SK-N-DZ (cell line): ENCODE results near the gene PADI1. TPM values are rescaled to one million over a fixed set of nuclear protein-coding genes. Genes with fewer than 3 reads are reported as not detected.

Experiments used
- DNase-seq: peaks from one replicate; pipeline ENCODE4 v3.0.0-alpha.2; 2015; ENCODE audit warnings: low spot score
- polyA plus RNA-seq, 2 experiments: library from polyadenylated mRNA; depleted of rRNA; stranded (reverse); fragments of >200 nt; gene quantifications; 2 replicates each; pipeline ENCODE4 v1.2.3, GENCODE V29; 2014

PADI1 gene
- not detected in 2 replicates for polyA plus RNA-seq (2014; cell fraction: cytosol; rRNA removed)
- not detected in 2 replicates for polyA plus RNA-seq (2014; cell fraction: nucleus; rRNA removed)

- no peak for DNase-seq
Measured at GRCh38 chr1:17204546-17205440, at the start of gene PADI1. Gene PADI1, plus strand, starts transcription at chr1:17205128. Its CDS starts 90 bp downstream, at chr1:17205218.

DNA sequence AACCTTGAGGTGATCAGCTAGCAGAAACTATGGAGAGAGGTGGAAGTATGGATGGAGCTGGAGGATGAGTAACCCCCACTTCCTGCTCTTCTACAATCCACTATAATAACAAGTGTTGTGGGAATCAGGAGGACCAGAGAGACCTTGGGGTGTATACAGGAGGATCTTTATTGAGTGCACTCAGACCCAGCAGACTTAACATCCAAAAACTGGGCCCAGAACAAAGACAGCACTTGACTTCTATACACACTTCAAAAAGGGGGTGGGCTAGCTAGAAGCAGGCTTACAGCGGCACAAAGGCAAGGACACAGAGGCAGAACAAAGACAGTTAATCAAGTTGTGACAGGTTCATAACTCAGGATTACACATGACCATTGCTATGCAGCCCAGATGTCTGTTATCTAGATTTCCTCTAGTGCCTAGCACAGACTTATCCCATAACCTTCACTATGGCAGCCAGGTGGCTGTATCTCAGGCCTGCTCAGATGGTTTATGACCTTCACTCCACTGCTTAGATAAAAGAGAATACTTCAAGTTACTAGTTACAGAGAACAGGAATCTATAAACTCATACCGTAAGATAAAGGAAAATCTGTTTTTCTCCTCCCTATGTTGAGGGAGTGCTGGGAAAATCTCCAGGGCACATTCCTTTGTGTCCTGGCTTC lies 49.5 kb upstream of the PADI1 start:
- peak; percentile 7 for DNase-seq

GRCh38 chr1:17156108-17156507 lies 48.8 kb upstream of the PADI1 start:
- DNase-seq = no peak

GRCh38 chr1:17158961-17159360 lies 46.0 kb upstream of the PADI1 start:
- no peak for DNase-seq

DNA sequence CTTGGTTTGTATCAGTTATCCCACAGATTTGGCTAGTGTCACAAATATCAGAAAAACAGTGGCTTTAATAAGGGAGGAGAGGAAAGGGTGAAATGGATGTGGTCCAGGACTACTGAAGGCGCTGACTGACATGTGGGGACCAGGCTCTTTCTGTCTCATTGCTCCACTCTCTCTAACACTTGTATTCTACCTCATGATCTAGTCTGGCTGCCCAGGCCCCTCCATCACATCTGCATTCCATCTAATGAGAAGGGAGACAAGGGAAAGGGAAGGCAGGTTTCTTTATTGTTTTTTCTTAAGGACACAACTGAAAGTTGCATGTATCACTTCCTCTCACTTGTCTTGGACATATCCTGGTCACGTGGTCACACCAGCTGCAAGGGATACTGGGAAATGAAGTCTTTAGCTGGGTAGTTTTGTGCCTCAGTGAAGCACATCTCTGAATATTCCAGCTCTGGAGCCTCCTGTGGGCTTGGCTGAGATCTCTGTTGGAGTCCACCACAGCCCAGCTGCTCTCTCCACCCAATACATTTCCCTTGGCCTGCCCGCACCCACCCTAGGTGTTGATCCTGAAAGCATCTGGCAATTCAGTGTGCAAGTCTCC lies 43.7 kb upstream of the PADI1 start:
- no peak for DNase-seq

- no peak for DNase-seq
Measured at GRCh38 chr1:17161926-17162800, 42.8 kb upstream of the PADI1 start.

GRCh38 chr1:17162941-17163340 lies 42.0 kb upstream of the PADI1 start:
- DNase-seq = no peak

DNA sequence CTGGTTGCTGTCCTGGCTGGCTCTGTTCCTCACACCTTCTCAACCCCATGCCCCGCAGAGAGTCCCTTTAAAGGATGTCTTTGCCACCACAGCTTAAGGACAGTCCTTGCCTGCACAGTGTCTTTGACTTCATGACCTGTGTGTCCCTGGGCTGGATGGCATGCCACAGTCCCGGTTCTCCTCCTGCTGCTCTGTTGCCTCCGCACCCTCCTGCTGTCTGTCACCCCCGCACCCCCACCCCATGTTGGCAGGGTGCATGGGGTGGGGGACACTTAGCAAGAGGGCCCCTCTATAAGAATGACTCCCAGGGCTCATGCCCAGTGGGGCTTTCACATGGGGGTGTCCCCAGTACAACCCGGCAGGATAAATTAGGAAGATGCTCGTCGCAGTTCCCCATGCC lies 41.6 kb upstream of the PADI1 start:
- no peak for DNase-seq

DNA sequence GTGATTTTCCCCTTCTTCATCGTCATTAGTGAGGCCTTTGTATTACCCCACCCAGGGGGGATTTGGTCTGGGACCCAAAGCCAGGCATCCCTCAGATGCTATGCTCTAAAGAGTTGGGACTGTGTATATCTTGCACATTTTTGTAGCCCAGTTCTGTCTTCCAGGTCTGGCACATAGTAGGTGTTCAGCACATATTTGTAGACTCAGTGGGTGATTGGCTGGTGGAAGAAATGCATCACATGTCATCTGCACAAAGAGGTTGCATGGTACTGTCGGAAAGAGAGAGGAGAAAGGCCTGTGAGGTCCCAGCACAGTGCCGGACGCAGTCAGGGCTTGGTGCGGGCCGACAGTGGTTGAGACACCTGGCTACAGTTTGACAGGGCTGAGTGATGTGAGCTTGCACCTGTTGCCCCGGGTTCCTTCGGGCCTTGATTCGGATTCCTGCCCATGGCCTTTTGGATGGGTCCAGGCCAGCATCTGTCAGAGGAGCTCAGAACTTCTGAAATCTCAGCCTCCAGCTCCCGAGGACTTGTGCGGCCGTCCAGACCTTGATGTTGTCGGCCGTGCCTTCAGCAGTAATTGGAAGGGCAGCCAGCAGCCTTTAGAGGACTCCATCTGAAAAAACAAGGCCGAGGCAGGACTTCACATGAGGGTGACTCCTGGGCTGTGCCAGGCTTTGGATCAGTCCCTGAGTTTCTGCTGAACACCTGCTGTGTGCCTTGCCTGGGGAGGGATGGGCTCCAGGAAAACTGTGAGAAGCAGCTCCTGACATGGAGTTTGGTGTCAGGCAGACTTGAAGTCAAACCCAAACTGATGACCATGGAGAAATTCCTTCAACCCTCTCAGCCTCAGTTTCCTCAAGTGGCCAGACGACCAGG lies 40.9 kb upstream of the PADI1 start:
- no peak for DNase-seq

GRCh38 chr1:17165823-17166222 lies 39.1 kb upstream of the PADI1 start:
- no peak for DNase-seq

DNA sequence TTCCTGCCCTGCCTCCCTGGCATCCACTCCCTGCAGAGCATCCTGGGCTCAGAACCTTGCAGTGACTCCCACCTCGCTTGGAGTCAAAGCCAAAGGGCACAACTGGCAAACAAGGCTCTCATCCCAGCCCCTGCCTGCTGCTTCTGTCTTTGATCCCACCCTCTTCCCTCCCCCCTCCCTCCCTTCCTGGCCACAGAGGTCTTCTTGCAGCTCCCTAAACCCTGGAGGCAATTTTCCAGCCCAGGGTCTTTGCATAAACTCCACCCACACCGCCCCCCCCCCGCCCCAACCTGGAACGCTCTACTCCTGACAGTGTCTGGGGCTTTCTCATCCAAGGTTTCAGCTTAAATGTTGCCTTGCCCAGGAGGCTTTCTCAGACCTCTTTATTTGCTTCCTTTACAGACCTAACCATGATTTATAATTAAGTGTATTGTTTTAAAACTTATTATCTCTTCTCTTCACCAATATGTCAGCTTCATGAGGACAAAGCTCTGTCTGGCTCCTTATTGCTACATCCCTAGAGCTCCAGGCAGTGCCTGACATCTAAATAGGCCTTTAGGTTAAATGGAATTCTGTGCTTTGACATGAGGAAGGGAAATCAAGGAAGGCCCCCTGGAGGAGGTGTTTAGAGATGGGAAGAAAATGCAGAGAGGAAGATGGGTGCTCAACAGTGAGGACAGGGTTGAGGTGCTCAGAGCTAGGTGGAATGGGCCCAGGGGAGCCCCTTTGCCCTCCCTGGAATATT lies 37.7 kb upstream of the PADI1 start:
- DNase-seq = no peak

GRCh38 chr1:17167786-17168090 lies 37.2 kb upstream of the PADI1 start:
- DNase-seq = no peak

GRCh38 chr1:17168091-17168876 lies 36.6 kb upstream of the PADI1 start:
- no peak for DNase-seq

- no peak for DNase-seq
Measured at GRCh38 chr1:17170571-17170970, 34.4 kb upstream of the PADI1 start.

DNA sequence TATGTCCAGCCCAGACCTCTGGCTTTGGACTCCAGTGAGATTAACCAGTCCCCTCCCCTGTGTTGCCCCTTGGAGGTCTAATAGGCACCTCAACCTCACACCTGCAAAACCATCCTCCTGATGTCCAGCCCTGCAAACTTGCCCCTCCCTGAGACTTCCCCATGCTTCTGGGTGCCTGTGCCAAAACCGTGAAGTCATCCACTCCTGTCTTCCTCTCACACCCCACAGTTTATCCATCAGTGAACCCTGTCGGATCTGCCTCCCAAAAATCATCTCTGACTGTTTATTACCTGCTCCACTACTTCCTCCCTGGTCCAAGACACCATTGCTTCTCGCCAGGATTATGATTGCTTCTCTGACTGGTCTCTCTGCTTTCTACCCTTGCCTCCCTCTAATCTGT lies 31.7 kb upstream of the PADI1 start:
- no peak for DNase-seq

DNA sequence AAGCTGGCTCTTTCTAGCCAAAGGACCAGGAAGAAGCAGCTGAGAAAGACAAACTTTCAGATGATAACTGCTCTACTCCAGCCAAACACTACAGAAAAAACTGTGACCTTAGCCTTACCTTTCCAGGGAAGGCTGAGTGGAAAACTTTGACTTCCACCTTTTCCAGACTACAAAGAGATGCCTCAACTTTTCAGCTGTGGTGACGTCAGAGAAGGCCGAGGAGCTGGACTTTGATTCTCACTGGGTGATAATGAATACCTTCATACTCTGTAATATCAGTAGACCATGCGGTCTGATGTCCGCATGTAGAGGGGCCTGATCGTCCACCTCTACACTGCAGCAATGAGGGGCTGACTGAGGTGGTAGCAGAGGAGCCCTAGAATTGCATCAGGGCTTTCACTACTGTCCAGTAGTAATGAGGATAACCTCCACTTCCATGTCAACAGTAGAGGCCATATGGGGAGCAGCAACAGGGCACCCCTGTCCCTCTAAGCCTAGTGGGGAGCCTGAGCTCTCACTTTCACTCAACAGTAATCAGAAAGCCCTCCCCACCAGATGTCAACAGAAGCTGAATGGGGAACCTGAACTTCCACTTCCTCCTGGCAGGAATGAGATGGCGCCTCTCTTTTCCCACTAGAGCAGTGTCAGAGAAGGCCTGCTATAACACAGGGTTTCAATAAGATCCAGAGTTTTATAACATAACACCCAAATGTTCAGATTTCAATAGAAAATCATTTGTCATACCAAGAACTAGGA lies 28.4 kb upstream of the PADI1 start:
- no peak for DNase-seq

DNA sequence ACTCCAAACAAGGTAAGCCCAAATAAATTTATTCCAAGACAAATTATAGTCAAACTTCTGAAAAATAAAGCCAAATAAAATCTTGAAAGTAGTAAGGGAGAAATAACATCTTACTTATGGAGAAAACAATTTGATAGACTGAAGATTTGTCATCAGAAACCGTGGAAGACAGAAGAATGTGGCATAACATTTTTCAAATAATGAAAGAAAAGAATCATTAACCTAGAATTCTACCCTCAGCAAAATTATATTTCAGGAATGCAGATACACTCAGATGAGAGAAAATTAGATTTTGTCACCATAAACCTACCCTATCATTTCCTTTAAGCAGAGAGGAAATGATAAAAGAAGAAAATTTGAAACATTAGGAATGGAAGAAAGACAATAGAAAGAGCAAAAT lies 27.3 kb upstream of the PADI1 start:
- no peak for DNase-seq

- DNase-seq = no peak
Measured at GRCh38 chr1:17181781-17182464, 23.0 kb upstream of the PADI1 start.
